Prostate gland (tissue), 2 donors: ENCODE measurements around the gene GAB1.

ENCODE experiments used
- CTCF ChIP-seq, 4 experiments: fragments of 200-600 bp in 2 of 4; fragments of 450-650 bp in 2 of 4; sonication (generic) in 2 of 4; IDR thresholded peaks; 1 replicate in 3 of 4; 2 replicates in 1 of 4; pipeline ENCODE4 v1.5.1; 2016 to 2019; ENCODE audit warnings: antibody characterized with exemption in 4 of 4, mild to moderate bottlenecking in 2 of 4, moderate library complexity in 2 of 4
- POLR2A ChIP-seq: fragments of 450-650 bp; IDR thresholded peaks from one replicate; pipeline ENCODE4 v1.6.1; 2016; ENCODE audit warnings: antibody characterized with exemption, mild to moderate bottlenecking

- TF ChIP-seq CTCF (IDR thresholded peaks at IDR 0.05) (no peak), POLR2A (no peak)
Measured at GRCh38 chr4:143486314-143486713, 149.6 kb downstream of the GAB1 start.
